Fibroblast of lung (primary cell): ENCODE results near the gene MARF1.

Experiments
- CTCF ChIP-seq, 2 donors: IDR thresholded peaks in 1 of 2; conservative IDR thresholded peaks in 1 of 2; 1 replicate in 1 of 2; 2 replicates in 1 of 2; pipeline ENCODE4 v1.5.1; 2011 to 2012; ENCODE audit warnings: low read length in 2 of 2, control low read depth in 1 of 2, inconsistent platforms in 1 of 2, low read depth in 1 of 2, mild to moderate bottlenecking in 1 of 2
- EZH2 ChIP-seq: IDR thresholded peaks from 2 replicates; pipeline ENCODE4 v1.5.1; 2012; ENCODE audit warnings: low read length, control low read depth, mild to moderate bottlenecking; ENCODE audit errors: missing control alignments

- TF ChIP-seq CTCF (conservative IDR thresholded peaks at IDR 0.05 in 1 of 2, IDR thresholded peaks at IDR 0.05 in 1 of 2; ENCODE audit: low read depth in 1 of 2, low read length in 2 of 2) (no peak), EZH2 (no peak)
These were observed 65.7 kb downstream of the MARF1 start for GRCh38 chr16:15576960-15577958.
